GM23338 (cell line): ENCODE data around the gene DOK7. TPM values are rescaled to one million over a fixed set of nuclear protein-coding genes. Genes with fewer than 3 reads are reported as not detected.

Source experiments
- ATAC-seq: fragments of 200-7000 bp; cut with Tn5 transposase; 3 replicates; pipeline ENCODE4 v1.9.1; 2020
- DNase-seq: peaks from one replicate; pipeline ENCODE4 v3.0.0-alpha.2; 2015; ENCODE audit warnings: low spot score
- H2AFZ ChIP-seq: fragments of 200-600 bp; sonication (generic); 2 replicates; pipeline ENCODE4 v1.8.0; 2016; ENCODE audit warnings: antibody characterized with exemption, mild to moderate bottlenecking, moderate library complexity
- H3F3A ChIP-seq: fragments of 200-600 bp; sonication (generic); replicated peaks from 2 replicates; pipeline ENCODE4 v1.8.0; 2017; ENCODE audit warnings: antibody characterized with exemption, mixed run types, low read depth
- H3K27ac ChIP-seq: fragments of 200-600 bp; sonication (generic); 2 replicates; pipeline ENCODE4 v1.6.1; 2016; ENCODE audit warnings: low read depth
- H3K27me3 ChIP-seq: fragments of 200-600 bp; sonication (generic); 2 replicates; pipeline ENCODE4 v1.8.0; 2016; ENCODE audit warnings: mild to moderate bottlenecking, mixed run types, moderate library complexity; ENCODE audit not compliant: insufficient read depth
- H3K36me3 ChIP-seq: fragments of 200-600 bp; sonication (generic); 2 replicates; pipeline ENCODE4 v1.8.0; 2016; ENCODE audit warnings: mild to moderate bottlenecking; ENCODE audit not compliant: insufficient read depth
- H3K4me1 ChIP-seq: fragments of 200-600 bp; sonication (generic); 2 replicates; pipeline ENCODE4 v1.8.0; 2016; ENCODE audit warnings: mild to moderate bottlenecking, moderate library complexity; ENCODE audit not compliant: insufficient read depth
- H3K4me2 ChIP-seq: fragments of 200-600 bp; sonication (generic); 2 replicates; pipeline ENCODE4 v1.7.1; 2017; ENCODE audit warnings: mixed run types
- H3K4me3 ChIP-seq: fragments of 200-600 bp; sonication (generic); 2 replicates; pipeline ENCODE4 v1.6.1; 2016; ENCODE audit warnings: mixed run types
- H3K79me2 ChIP-seq: fragments of 200-600 bp; sonication (generic); replicated peaks from 2 replicates; pipeline ENCODE4 v1.8.0; 2017; ENCODE audit warnings: mild to moderate bottlenecking; ENCODE audit not compliant: insufficient read depth
- H3K9me2 ChIP-seq: fragments of 200-600 bp; sonication (generic); 2 replicates; pipeline ENCODE4 v1.8.0; 2017; ENCODE audit not compliant: insufficient read depth
- H4K20me1 ChIP-seq: fragments of 200-600 bp; sonication (generic); replicated peaks from 2 replicates; pipeline ENCODE4 v1.8.0; 2017; ENCODE audit warnings: mild to moderate bottlenecking; ENCODE audit not compliant: insufficient read depth
- H3K27ac Mint-ChIP-seq: 2 replicates; pipeline ENCODE4 v1.8.0; 2020; ENCODE audit warnings: inconsistent platforms, mild to moderate bottlenecking, moderate library complexity, mixed read lengths
- H3K27me3 Mint-ChIP-seq: 3 replicates; pipeline ENCODE4 v1.8.0; 2022; ENCODE audit warnings: low read depth, mild to moderate bottlenecking, moderate library complexity, mixed read lengths, inconsistent platforms; ENCODE audit not compliant: insufficient read depth, poor library complexity
- H3K36me3 Mint-ChIP-seq: 3 replicates; pipeline ENCODE4 v1.8.0; 2021; ENCODE audit warnings: low read depth, mild to moderate bottlenecking, inconsistent platforms, moderate library complexity, mixed read lengths
- H3K4me1 Mint-ChIP-seq: 3 replicates; pipeline ENCODE4 v1.8.0; 2020; ENCODE audit warnings: mild to moderate bottlenecking, inconsistent platforms, mixed read lengths
- H3K4me3 Mint-ChIP-seq: 3 replicates; pipeline ENCODE4 v1.8.0; 2021; ENCODE audit warnings: moderate library complexity, mild to moderate bottlenecking, inconsistent platforms, mixed read lengths
- H3K9me3 Mint-ChIP-seq: 3 replicates; pipeline ENCODE4 v1.8.0; 2020; ENCODE audit warnings: moderate library complexity, mild to moderate bottlenecking, inconsistent platforms, mixed read lengths
- CREB1 ChIP-seq: fragments of 250-450 bp; sonication (Bioruptor Pico); IDR thresholded peaks from 2 replicates; pipeline ENCODE4 v1.5.0; 2020; ENCODE audit warnings: low read depth, mild to moderate bottlenecking, moderate library complexity
- EZH2 ChIP-seq: fragments of 200-600 bp; sonication (generic); IDR thresholded peaks from one replicate; pipeline ENCODE4 v1.8.0; 2017; ENCODE audit warnings: antibody characterized with exemption, mild to moderate bottlenecking, low read depth; ENCODE audit not compliant: unreplicated experiment
- EZH2phosphoT487 ChIP-seq: fragments of 200-600 bp; sonication (generic); IDR thresholded peaks from one replicate; pipeline ENCODE4 v1.8.1; 2018; ENCODE audit warnings: antibody characterized with exemption; ENCODE audit not compliant: unreplicated experiment
- JUNB ChIP-seq: IDR thresholded peaks from one replicate; pipeline ENCODE4 v1.6.1; 2016; ENCODE audit warnings: antibody characterized with exemption; ENCODE audit not compliant: unreplicated experiment
- NANOG ChIP-seq: IDR thresholded peaks from 2 replicates; pipeline ENCODE4 v1.6.1; 2016; ENCODE audit warnings: antibody characterized with exemption, borderline replicate concordance
- POLR2AphosphoS5 ChIP-seq: IDR thresholded peaks from 2 replicates; pipeline ENCODE4 v1.6.1; 2016; ENCODE audit warnings: antibody characterized with exemption, low read depth
- REST ChIP-seq: IDR thresholded peaks from one replicate; pipeline ENCODE4 v1.6.1; 2018; ENCODE audit warnings: antibody characterized with exemption; ENCODE audit not compliant: unreplicated experiment
- ZNF462 ChIP-seq: fragments of 250-450 bp; sonication (Bioruptor Pico); IDR thresholded peaks from 2 replicates; pipeline ENCODE4 v1.5.0; 2020; ENCODE audit warnings: mild to moderate bottlenecking, moderate library complexity
- polyA plus RNA-seq: library from polyadenylated mRNA; unstranded; fragments of >200 nt; fragmentation: Nextera tagmentation; extraction: Ambion mirVana; gene quantifications from 2 replicates; pipeline ENCODE4 v1.2.1, GENCODE V29; 2016
- total RNA-seq: library from RNA; depleted of rRNA; stranded (reverse); fragments of >200 nt; shearing (Covaris generic); gene quantifications from 2 replicates; pipeline ENCODE4 v1.2.3, GENCODE V29; 2014

Gene DOK7
- total and polyA plus RNA-seq, 2 experiments from 2014 or later = 0.34 to 0.52 TPM

- Histone ChIP-seq H3F3A (peaks cover 4% of the 10 kb centered on the region; the same call in 1 of the 2 replicates), H3K36me3 (no peaks in the 10 kb centered on the region), H3K79me2 (no peaks in the 10 kb centered on the region), H3K4me2 (no peak overlapping the region), H3K27me3 (peaks cover 91% of the 10 kb centered on the region), H3K4me3 (no peak overlapping the region), H3K9me2 (no peaks in the 10 kb centered on the region), H3K4me1 (peaks cover 21% of the 10 kb centered on the region), H2AFZ (no peak overlapping the region), H4K20me1 (no peaks in the 10 kb centered on the region; the same call in 1 of the 2 replicates), H3K27ac (no peak overlapping the region)
- ATAC-seq = no peak
- no peak overlapping the region for H3K4me3 Mint-ChIP-seq
- DNase-seq = no peak
- peaks cover 72% of the 10 kb centered on the region for H3K27me3 Mint-ChIP-seq
- H3K9me3 Mint-ChIP-seq = no peaks in the 10 kb centered on the region
- no peak overlapping the region for H3K27ac Mint-ChIP-seq
- TF ChIP-seq NANOG = no peak
- no peak for TF ChIP-seq POLR2AphosphoS5
- TF ChIP-seq ZNF462 = no peak
- no peak for TF ChIP-seq EZH2
- TF ChIP-seq REST = no peak
- no peak for TF ChIP-seq EZH2phosphoT487
- no peak for TF ChIP-seq CREB1
- TF ChIP-seq JUNB = no peak
- peaks cover 20% of the 10 kb centered on the region for H3K4me1 Mint-ChIP-seq
- no peaks in the 10 kb centered on the region for H3K36me3 Mint-ChIP-seq
Measured at GRCh38 chr4:3484057-3484973, 21.2 kb downstream of the DOK7 start.
